ENCODE data around the gene CHST6.

GRCh38 chr16:75433732-75434413 lies 61.4 kb downstream of the CHST6 start:
- TF ChIP-seq CTCF (IDR thresholded peaks at IDR 0.05; ENCODE audit: low read depth, low read length), result no peak
- no peak for TF ChIP-seq EZH2phosphoT487 (IDR thresholded peaks at IDR 0.05; ENCODE audit: low read depth)

Measured in OCI-LY3 (cell line).